ENCODE data around the gene AP1M1.

AP1M1 gene

GRCh38 chr19:16224293-16225045, 26.8 kb downstream of the AP1M1 start:
- no peak overlapping the region for H3K4me3 ChIP-seq (ENCODE audit: control insufficient read depth, low read depth, low read length)
- TF ChIP-seq CTCF (conservative IDR thresholded peaks at IDR 0.05; ENCODE audit: control insufficient read depth, insufficient read depth, low read depth, low read length), result no peak
- no peak for DNase-seq (ENCODE audit: low read depth)

- DNase-seq (ENCODE audit: low read depth), result no peak
- no peak overlapping the region for H3K4me3 ChIP-seq (ENCODE audit: control insufficient read depth, low read depth, low read length)
- no peak for TF ChIP-seq CTCF (conservative IDR thresholded peaks at IDR 0.05; ENCODE audit: control insufficient read depth, insufficient read depth, low read depth, low read length)
These were observed 27.8 kb downstream of the AP1M1 start for GRCh38 chr19:16225279-16226183.

- H3K4me3 ChIP-seq (ENCODE audit: control insufficient read depth, low read depth, low read length), result no peak overlapping the region
- DNase-seq (ENCODE audit: low read depth), result no peak
- no peak for TF ChIP-seq CTCF (conservative IDR thresholded peaks at IDR 0.05; ENCODE audit: control insufficient read depth, insufficient read depth, low read depth, low read length)
These were observed 28.5 kb downstream of the AP1M1 start for GRCh38 chr19:16226184-16226591.

- no peak overlapping the region for H3K4me3 ChIP-seq (ENCODE audit: control insufficient read depth, low read depth, low read length)
- no peak for TF ChIP-seq CTCF (conservative IDR thresholded peaks at IDR 0.05; ENCODE audit: control insufficient read depth, insufficient read depth, low read depth, low read length)
- DNase-seq (ENCODE audit: low read depth), result no peak
These were observed 29.4 kb downstream of the AP1M1 start for GRCh38 chr19:16226878-16227836.

DNA sequence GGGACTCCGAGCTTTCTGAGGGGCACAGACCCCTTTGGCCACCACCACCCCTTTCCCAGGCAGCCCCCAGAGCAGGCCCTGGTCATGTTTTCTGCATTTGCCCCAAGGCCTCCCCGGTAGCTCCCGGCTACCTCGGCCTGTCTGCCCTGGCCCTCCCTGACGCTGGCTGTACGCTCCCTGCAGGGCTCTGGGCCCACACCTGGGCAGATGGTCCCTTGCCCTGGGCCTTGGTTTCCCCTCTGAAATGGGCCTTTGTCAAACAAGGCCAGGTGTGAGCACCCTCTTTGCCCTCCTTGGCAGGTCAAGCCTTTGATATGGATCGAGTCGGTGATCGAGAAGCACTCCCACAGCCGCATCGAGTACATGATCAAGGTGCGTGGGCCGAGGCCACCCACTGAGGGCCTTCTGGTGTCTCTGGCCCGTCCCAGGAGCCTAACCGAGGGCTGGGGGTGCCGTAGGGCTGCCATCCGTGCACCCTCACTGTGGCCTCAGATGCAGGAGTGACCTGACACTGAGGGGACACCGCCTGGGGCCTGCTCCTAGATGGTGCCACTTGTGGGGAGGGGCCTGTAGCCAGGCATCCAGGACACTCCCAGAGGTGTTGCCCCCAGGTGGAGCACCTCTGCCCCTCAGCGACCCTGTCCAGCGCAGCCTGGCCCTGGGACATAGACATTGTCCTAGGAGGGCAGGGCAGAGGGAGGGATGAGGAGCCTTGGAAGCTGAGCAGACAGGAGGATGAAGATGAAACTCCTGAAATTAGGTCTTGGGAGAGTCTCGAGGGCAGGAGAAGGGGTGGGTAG, 30.3 kb downstream of the AP1M1 start:
- H3K4me3 ChIP-seq (ENCODE audit: control insufficient read depth, low read depth, low read length), result no peak overlapping the region
- no peak for TF ChIP-seq CTCF (conservative IDR thresholded peaks at IDR 0.05; ENCODE audit: control insufficient read depth, insufficient read depth, low read depth, low read length)
- no peak for DNase-seq (ENCODE audit: low read depth)

Data from fibroblast of mammary gland (primary cell).